ENCODE results near the gene TP53RK. TPM values are rescaled to one million over a fixed set of nuclear protein-coding genes. Genes with fewer than 3 reads are reported as not detected.

Gene TP53RK
- polyA plus RNA-seq, 1 experiment = 14.3 TPM

GRCh38 chr20:46712056-46712636 lies 22.9 kb upstream of the TP53RK start:
- Histone ChIP-seq H3K9me3 (ENCODE audit: control insufficient read depth, insufficient read depth, low read length) (no peaks in the 10 kb centered on the region; the same call in 1 of the 2 replicates), H3K4me3 (ENCODE audit: low read depth, low read length) (no peak overlapping the region), H3K27ac (ENCODE audit: low read depth, low read length) (no peak overlapping the region), H3K27me3 (ENCODE audit: control insufficient read depth, insufficient read depth, low read length) (no peaks in the 10 kb centered on the region)
- CTCF ChIA-PET = interaction anchor here (0.7 kb wide), 3 partner anchors 9 to 21 kb away, joined by 5 to 7 read pairs (median 6); no protein-coding TSS in a partner anchor
- no peak for TF ChIP-seq CTCF (IDR thresholded peaks at IDR 0.05; ENCODE audit: low read depth, low read length)
- POLR2A ChIA-PET = no interaction called here
- DNase-seq (ENCODE audit: low read depth, low spot score) = no peak

- ChIA-PET CTCF (no interaction called here), POLR2A (interaction anchor here (0.6 kb wide), 1 partner anchor 19 kb away, joined by 3 read pairs; no protein-coding TSS in a partner anchor)
- Histone ChIP-seq H3K9me3 (ENCODE audit: control insufficient read depth, insufficient read depth, low read length) (peaks cover 9% of the 10 kb centered on the region), H3K4me3 (ENCODE audit: low read depth, low read length) (peak overlapping the region; percentile 75), H3K27me3 (ENCODE audit: control insufficient read depth, insufficient read depth, low read length) (no peaks in the 10 kb centered on the region), H3K27ac (ENCODE audit: low read depth, low read length) (peak overlapping the region; percentile 78)
- DNase-seq (ENCODE audit: low read depth, low spot score) = no peak
- no peak for TF ChIP-seq CTCF (IDR thresholded peaks at IDR 0.05; ENCODE audit: low read depth, low read length)
Observed at GRCh38 chr20:46710153-46710913, 21.1 kb upstream of the TP53RK start.

- no peaks in the 10 kb centered on the region for H3K27me3 ChIP-seq (ENCODE audit: control insufficient read depth, insufficient read depth, low read length)
- TF ChIP-seq CTCF (IDR thresholded peaks at IDR 0.05; ENCODE audit: low read depth, low read length) = 0 out of 2 replicates have a peak, but pooled peaks have one; percentile 4
- H3K27ac ChIP-seq (ENCODE audit: low read depth, low read length) = peak within 1 kb of the TSS; percentile 78
- CTCF ChIA-PET = no interaction called here
- POLR2A ChIA-PET = interaction anchor here (0.5 to 1.2 kb wide), 2 partner anchors 20 to 872 kb away, joined by 3 to 4 read pairs; partner anchors contain the start of gene TP53RK
- peaks cover 9% of the 10 kb centered on the region for H3K9me3 ChIP-seq (ENCODE audit: control insufficient read depth, insufficient read depth, low read length)
- no peak for DNase-seq (ENCODE audit: low read depth, low spot score)
- peak within 1 kb of the TSS; percentile 75 for H3K4me3 ChIP-seq (ENCODE audit: low read depth, low read length)
Observed at GRCh38 chr20:46709459-46710152, 20.4 kb upstream of the TP53RK start, which contains the start of gene SLC2A10. Gene SLC2A10, plus strand, starts transcription at chr20:46709649. Its CDS starts 88 bp downstream, at chr20:46709737.

GRCh38 chr20:46709055-46709458 lies 19.8 kb upstream of the TP53RK start:
- DNase-seq (ENCODE audit: low read depth, low spot score) = no peak
- ChIA-PET CTCF (no interaction called here), POLR2A (interaction anchor here (1.2 kb wide), 1 partner anchor 19 kb away, joined by 4 read pairs; the partner anchor contains the start of gene TP53RK)
- TF ChIP-seq CTCF (IDR thresholded peaks at IDR 0.05; ENCODE audit: low read depth, low read length) = no peak
- H3K27ac ChIP-seq (ENCODE audit: low read depth, low read length) = peak overlapping the region; percentile 68
- peak overlapping the region; percentile 75 for H3K4me3 ChIP-seq (ENCODE audit: low read depth, low read length)
- peaks cover 9% of the 10 kb centered on the region for H3K9me3 ChIP-seq (ENCODE audit: control insufficient read depth, insufficient read depth, low read length)
- H3K27me3 ChIP-seq (ENCODE audit: control insufficient read depth, insufficient read depth, low read length) = no peaks in the 10 kb centered on the region
